Stimulated activated naive CD4-positive, alpha-beta T cell treated with Interleukin-2 at 50 U/mL for 16 hours (primary cell): Measurements from ENCODE around the gene FBLN1.
"Not testable (repeated sequence)": the region's sequence is repeated elsewhere in the genome, so short reads cannot be mapped to it uniquely, and the experiment has no call there.

ENCODE experiments used
- DNase-seq: peaks from one replicate; lab custom pipeline; 2025; lab: John Stamatoyannopoulos, UW

Gene FBLN1

DNA sequence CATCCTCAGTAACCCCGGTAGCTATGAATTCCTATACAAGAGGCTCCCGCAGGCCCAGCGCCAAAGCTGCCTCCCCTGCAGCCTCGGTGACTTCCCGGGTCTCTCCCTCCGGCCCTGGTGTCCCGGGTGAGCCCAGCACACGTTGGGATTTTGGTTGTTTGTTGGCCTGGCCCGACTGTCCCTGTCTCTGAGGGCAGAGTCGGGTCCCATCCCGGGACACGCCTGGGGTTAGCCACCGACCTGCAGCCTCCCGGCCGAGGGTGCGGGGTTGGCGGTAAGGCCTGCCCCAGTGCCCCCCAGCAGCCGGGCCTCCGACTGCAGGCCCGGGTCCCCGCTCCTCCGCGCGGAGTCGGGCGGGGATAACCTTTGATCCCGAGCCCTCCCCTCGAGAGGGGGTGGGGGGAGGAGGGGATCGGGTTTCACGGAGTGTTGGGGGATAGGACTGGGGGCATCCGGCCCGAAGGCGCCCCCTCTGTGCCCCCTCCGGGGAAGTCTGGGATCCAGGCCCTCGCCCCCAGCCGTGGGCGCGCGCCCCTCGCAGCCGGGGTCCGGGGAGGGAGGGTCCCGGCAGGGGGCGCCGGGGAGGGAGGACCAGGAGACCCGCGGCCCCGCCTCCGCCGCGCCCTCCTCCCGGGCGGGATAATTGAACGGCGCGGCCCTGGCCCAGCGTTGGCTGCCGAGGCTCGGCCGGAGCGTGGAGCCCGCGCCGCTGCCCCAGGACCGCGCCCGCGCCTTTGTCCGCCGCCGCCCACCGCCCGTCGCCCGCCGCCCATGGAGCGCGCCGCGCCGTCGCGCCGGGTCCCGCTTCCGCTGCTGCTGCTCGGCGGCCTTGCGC is at the start of gene FBLN1:
TSS of gene FBLN1 (plus strand) at position 669 of the 835 bp plus-strand sequence. CDS start at position 772, 103 bp downstream.
- DNase-seq: no peak

DNA sequence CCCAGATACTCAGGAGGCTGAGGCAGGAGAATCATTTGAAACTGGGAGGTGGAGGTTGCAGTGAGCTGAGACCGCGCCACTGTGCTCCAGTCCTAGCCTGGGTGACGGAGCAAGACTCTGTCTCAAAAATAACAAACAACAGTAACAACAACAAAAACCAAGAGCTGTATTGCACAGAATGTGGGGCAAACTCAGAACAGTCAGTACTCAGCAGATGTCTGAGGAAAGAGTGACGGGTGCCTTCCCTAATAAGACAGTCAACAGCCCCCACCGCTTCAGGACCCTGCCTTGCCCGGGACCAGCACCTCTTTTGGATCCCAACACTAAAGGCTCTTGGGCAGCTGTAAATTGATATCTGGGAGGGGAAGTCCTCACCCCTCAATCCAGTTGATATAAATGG is 48.9 kb upstream of the FBLN1 start:
- no peak for DNase-seq

GRCh38 chr22:45454275-45454674 is 48.4 kb upstream of the FBLN1 start:
- DNase-seq: no peak

GRCh38 chr22:45455212-45455611 is 47.5 kb upstream of the FBLN1 start:
- no peak for DNase-seq

GRCh38 chr22:45455621-45456020 is 47.1 kb upstream of the FBLN1 start:
- no peak for DNase-seq

DNA sequence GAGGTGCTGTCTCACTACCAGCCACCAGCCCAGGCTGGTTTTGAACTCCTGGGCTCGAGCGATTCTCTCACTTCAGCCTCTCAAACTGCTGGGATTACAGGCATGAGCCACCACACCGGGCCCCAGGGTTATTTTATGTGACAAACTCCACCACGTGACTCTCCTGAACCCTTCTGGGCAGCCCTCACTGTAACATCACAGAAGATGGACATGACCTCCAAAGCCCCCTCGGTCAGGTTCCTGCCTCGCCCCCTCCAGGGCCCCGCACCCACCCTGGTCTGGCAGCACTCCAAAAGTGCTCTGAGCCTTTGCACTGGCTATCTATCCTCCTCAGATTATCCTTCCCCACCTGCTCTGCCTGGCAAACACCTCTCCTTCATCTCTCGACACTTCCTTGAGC is 45.9 kb upstream of the FBLN1 start:
- DNase-seq: no peak

DNA sequence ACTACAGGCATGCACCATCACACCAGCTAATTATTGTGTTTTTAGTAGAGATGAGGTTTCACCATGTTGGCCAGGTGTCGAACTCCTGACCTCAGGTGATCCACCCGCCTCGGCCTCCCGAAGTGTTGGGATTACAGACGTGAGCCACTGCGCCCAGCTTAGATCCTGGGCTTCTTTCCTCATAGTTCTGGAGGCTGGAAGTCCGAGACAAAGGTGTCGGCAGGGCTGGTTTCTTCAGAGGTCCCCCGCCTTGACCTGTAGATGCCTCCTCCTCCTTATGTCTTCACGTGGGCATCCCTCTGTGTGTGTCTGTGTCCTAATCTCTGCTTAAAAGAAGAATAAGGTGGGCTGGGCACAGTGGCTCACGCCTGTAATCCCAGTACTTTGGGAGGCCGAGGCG is 44.2 kb upstream of the FBLN1 start:
- no peak for DNase-seq

GRCh38 chr22:45459235-45459634 is 43.4 kb upstream of the FBLN1 start:
- DNase-seq: no peak

DNA sequence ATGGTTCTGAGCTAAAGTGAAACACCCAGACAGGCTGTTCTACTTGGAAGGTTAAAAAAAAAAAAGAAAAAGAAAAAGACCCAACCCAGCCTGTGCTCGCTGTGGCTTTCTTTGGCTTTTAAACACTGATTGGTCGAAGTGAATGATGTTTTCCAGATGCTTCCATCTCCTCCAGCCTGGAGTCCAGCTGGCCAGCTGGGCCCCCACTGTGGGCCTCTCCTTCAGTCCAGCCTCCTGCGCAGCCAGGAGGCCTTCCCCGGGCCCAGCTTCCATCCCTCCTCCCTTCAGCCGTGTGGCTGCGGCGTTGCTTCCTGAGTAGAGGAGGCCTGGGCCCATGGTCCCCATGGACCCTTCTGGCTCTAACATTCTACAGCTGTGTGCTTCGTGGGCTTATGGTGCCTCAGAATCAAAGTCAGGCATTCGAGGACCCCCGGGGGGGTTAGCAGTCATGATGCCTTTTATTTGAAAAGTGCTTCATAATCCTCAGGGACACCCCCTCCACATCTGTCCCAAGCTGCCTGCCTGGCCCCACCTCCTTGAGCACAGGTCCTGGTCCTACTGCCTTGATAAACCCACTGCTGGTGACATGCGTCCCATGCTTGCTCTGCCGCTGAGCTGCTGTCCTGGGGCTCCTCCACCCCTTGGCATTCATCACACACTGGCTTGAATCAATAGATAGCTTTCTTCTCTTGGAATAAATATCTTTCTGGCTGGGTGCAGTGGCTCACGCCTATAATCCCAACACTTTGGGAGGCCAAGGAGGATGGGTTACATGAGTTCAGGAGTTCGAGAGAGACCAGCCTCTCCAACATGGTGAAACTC is 42.2 kb upstream of the FBLN1 start:
- DNase-seq: no peak

DNA sequence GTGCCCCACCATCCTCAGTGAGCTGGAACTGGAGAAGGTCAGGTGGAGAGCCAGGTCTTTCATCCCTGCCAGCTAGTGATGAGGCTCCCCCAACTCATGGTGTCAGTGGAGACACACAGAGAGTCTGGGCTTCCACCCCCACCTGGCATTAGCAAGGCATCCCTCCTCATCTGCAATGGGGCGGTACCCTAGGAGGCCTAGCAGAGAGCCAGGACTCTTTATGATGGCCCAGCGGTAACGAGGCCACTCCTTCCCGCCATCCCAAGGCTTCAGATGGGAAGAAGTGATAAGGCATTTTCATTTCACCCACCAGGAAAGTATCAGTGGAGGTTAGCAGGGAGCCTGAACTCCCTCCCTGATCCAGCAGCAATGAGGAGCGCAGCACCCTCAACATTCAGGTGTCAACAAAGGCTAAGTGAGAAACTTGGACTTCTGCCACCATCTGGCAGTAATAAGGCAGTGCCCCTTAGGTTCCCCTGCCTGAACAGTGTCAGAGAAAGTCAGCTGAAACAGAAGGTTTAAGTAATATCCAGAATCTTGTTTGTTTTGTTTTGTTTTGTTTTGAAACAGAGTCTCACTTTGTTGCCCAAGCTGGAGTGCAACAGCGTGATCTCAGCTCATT is 40.5 kb upstream of the FBLN1 start:
- no peak for DNase-seq

DNA sequence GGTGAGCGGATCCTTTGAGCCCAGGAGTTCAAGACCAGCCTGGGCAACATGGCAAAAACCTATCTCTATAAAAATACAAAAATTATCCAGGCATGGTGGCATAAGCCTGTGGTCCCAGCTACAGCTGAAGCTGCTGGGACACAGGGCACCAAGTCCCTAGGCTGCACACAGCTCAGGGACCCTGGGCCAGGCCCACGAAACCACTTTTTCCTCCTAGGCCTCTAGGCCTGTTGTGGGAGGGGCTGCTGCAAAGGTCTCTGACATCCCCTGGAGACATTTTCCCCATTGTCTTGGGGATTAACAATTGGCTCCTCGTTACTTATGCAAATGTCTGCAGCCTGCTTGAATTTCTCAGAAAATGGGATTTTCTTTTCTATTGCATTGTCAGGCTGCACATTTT is 39.0 kb upstream of the FBLN1 start:
- not testable (repeated sequence) for DNase-seq

- DNase-seq: no peak
Measured at GRCh38 chr22:45465633-45466032, 37.0 kb upstream of the FBLN1 start.

DNA sequence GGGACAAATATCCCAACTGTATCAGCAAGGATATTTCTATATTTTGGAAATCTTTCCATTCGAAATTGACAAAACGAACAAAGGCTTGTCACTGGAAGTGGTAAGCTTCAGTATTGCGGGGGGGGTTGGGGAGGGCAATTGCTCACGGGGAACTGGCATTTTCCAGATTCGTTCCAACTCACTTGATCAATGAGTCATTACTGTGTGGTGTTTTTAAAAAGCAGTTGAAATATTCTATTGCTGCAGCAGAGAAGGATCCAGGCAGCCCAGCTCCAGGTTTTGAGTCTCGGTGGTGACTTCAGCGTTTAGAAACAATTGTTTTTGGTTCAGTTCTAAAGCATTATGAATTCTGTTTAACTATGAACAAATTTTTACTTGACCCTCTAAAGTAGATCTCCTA is 33.8 kb upstream of the FBLN1 start:
- no peak for DNase-seq

- DNase-seq: no peak
Measured at GRCh38 chr22:45469281-45470073, 33.2 kb upstream of the FBLN1 start.

GRCh38 chr22:45470871-45471270 is 31.8 kb upstream of the FBLN1 start:
- DNase-seq: no peak

DNA sequence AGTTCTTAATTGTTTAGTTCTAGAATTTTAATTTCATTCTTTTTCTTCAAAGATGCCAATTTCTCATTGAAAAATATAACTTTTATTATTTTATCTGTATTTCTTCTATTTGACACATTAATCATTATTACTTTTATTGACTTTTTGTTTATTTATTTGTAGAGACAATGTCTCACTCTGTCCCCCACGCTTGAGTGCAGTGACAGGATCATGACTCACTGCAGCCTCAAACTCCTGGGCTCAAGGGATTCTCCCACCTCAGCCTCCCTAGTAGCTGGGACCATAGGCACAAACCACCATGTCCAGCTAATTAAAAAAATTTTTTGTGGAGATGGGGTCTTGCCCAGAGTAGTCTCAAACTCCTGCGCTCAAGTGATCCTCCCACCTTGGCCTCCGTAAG is 30.3 kb upstream of the FBLN1 start:
- no peak for DNase-seq

DNA sequence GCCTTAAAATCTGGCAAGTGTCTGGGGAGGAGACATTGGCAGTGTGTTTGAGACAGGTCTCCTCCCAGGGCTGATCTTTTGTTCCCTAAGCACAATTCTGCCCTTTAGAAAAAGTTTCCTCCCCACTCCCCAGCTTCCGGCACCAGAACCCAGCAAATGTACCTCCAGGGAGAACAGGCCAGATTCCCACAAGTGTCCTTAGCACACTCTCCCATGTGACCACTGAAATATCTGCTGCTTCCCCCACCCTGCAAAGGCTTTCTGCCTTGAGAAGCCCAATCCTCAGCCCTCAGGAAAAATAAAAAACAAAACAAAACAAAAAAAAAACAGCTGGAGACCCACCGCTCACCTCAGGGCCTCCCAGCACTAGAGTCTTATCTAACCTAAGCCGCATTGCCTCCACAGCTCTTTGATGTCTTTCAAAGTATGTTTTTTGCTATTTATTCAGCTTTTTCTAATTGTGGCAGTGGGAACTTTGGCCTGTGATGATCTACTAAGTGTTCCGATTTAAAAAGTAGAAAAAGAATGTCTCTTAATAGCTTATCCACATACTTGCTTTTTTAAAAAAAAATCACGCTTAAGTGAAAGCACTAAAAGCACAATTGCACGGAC is 29.0 kb upstream of the FBLN1 start:
- DNase-seq: no peak

DNA sequence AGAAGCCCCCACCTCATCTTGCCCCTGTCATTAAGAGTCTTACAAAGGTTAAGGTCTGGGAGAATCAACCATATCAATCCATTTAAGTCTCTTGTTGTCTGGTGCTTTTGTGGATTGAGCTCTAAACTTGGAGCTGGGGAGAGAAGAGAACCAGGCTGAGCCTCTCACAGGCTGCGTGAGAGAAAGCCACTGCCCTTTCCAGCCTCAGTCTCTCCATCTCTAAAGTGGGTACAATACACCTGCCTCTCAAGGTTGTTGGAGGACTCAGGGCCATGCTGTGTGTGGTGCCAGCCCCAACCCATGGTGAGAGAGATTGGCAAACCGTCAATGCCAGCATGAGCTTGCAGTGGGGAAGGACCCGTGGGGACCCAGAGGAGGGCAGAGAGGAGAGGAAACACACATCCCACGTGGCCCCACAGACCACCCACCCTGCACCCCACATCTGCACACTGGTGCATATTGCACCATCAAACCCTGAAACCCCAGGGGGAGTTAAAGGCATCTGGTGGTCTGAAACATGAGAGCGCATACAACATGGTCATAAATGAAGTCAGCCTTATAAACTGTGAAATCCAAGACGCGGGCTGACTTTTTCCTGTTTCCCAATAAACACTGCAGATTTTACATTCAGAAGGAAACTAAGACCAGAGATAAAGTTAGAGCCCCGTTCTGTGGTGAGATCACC is 27.5 kb upstream of the FBLN1 start:
- no peak for DNase-seq

- DNase-seq: no peak
Measured at GRCh38 chr22:45475851-45476514, 26.7 kb upstream of the FBLN1 start.

- DNase-seq: no peak
Measured at GRCh38 chr22:45476814-45477213, 25.9 kb upstream of the FBLN1 start.
